AG10803 (cell line): ENCODE measurements around the gene CATSPERZ.
A peak's percentile ranks its signal among the peaks of the same experiment; 100 is the strongest.

ENCODE experiments used
- DNase-seq: peaks from one replicate; pipeline ENCODE4 v3.0.0; 2010; ENCODE audit warnings: low read depth
- H3K4me3 ChIP-seq: 2 replicates; pipeline ENCODE4 v1.5.1; 2011; ENCODE audit warnings: mild to moderate bottlenecking, low read length, control low read depth
- TF ChIP-seq, protein P1 (sequence below): conservative IDR thresholded peaks from 2 replicates; pipeline ENCODE4 v1.5.1; 2011; ENCODE audit warnings: mild to moderate bottlenecking, low read length, control low read depth, inconsistent platforms

The CATSPERZ gene

DNA sequence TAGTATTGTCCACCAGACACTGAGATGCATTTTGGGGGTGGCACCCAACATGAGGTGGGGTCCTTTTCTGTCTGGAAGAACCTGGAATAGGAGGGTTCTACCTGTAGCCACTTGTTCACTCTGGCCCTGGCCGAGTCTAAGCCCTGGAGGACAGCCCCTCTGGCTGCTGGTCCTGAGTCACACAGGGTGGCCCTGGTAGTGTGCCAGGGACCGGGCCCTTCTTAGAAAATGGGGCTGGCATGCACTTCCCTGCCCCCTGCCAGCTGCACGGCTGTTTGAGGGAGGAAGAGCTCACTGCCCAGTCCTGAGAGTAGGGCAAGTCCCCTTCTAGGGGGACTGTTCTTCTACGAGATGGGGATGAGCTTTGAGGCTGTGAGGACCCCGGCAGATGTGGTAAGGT lies 46.7 kb upstream of the CATSPERZ start:
- DNase-seq: peak; percentile 12
- TF ChIP-seq, protein P1, sequence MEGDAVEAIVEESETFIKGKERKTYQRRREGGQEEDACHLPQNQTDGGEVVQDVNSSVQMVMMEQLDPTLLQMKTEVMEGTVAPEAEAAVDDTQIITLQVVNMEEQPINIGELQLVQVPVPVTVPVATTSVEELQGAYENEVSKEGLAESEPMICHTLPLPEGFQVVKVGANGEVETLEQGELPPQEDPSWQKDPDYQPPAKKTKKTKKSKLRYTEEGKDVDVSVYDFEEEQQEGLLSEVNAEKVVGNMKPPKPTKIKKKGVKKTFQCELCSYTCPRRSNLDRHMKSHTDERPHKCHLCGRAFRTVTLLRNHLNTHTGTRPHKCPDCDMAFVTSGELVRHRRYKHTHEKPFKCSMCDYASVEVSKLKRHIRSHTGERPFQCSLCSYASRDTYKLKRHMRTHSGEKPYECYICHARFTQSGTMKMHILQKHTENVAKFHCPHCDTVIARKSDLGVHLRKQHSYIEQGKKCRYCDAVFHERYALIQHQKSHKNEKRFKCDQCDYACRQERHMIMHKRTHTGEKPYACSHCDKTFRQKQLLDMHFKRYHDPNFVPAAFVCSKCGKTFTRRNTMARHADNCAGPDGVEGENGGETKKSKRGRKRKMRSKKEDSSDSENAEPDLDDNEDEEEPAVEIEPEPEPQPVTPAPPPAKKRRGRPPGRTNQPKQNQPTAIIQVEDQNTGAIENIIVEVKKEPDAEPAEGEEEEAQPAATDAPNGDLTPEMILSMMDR: no peak
- H3K4me3 ChIP-seq: no peak overlapping the region

GRCh38 chr11:64254326-64254725 lies 45.8 kb upstream of the CATSPERZ start:
- TF ChIP-seq, protein P1: no peak
- H3K4me3 ChIP-seq: no peak overlapping the region

DNA sequence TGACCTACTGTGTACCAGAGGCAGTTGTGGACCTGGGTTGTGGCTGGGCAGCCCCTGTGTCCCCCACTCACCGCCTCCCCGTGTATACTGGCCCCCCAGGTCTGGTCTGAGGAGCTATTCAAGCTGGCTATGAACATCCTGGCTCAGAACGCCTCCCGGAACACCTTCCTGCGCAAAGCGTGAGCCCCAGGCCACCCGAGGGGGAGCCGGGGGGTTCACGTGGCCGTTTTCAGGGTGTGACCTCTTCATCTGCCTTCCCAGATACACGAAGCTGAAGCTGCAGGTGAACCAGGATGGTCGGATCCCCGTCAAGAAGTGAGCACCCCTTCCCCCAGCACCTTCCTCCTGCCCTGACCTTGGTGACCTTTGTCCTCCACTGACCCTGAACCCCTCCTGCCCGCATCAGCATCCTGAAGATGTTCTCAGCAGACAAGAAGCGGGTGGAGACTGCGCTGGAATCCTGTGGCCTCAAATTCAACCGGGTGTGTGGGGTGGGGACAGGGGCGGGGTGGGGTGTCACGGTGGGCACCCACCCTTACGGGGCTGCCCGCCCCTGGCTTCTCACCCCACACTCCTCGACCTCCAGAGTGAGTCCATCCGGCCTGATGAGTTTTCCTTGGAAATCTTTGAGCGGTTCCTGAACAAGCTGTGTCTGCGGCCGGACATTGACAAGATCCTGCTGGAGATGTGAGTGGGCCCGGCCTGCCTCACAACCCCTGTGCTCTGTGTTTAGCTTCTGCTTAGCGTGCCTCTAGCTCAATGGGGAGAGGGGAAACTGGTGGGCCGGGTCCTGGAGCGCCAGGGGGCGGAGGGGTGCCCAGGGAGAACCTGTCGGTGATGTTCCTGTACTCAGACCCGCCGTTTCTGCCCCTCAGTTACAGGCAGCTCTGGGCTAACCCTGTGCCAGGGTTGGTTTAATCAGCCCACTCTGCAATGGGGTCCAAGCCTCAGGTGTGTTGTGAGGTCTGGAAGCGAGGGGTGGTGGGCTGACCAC lies 44.7 kb upstream of the CATSPERZ start:
- no peak for DNase-seq
- TF ChIP-seq, protein P1: no peak
- no peak overlapping the region for H3K4me3 ChIP-seq

More at GRCh38 chr11:64254326-64254725, 45.8 kb upstream of the CATSPERZ start:
- no peak for DNase-seq

- DNase-seq: no peak
- TF ChIP-seq, protein P1: no peak
- H3K4me3 ChIP-seq: no peak overlapping the region
Measured at GRCh38 chr11:64256300-64256699, 43.9 kb upstream of the CATSPERZ start.

- TF ChIP-seq, protein P1: no peak
Measured at GRCh38 chr11:64258356-64258755, 41.8 kb upstream of the CATSPERZ start.

DNA sequence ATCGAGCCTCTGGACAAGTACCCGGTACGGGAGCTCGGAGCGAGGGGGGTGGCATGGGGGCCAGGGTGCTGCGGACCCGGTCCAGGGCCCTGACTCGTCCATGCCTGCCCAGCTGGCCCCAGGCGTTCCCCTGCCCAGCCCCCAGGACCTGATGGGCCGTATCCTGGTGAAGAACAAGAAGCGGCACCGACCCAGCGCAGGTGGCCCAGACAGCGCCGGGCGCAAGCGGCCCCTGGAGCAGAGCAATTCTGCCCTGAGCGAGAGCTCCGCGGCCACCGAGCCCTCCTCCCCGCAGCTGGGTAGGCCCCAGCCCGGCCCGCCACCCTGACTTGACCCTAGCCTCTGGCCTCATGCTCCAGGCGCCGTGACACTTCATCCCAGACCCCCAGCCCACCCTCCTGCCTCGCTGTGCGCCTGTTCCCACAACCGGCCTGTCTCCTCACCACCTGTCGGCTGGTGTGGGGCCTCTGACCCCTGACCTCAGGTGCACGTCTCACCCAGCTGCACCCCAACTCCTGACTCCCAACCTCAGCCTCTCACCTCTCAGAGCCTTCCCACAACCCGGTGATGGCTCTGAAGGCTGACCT lies 41.1 kb upstream of the CATSPERZ start:
- no peak overlapping the region for H3K4me3 ChIP-seq
- TF ChIP-seq, protein P1: no peak
- DNase-seq: no peak

More at GRCh38 chr11:64258356-64258755, 41.8 kb upstream of the CATSPERZ start:
- no peak for DNase-seq
- H3K4me3 ChIP-seq: no peak overlapping the region
